ENCODE measurements around the gene NOP9. TPM values are rescaled to one million over a fixed set of nuclear protein-coding genes. Genes with fewer than 3 reads are reported as not detected.

Gene NOP9
- total and polyA plus RNA-seq, 9 of the 15 experiments (the other 6 are each of a cell fraction or from before 2014, with no cell fraction given) = 1.0 to 27.9 (median 15.1) TPM

DNA sequence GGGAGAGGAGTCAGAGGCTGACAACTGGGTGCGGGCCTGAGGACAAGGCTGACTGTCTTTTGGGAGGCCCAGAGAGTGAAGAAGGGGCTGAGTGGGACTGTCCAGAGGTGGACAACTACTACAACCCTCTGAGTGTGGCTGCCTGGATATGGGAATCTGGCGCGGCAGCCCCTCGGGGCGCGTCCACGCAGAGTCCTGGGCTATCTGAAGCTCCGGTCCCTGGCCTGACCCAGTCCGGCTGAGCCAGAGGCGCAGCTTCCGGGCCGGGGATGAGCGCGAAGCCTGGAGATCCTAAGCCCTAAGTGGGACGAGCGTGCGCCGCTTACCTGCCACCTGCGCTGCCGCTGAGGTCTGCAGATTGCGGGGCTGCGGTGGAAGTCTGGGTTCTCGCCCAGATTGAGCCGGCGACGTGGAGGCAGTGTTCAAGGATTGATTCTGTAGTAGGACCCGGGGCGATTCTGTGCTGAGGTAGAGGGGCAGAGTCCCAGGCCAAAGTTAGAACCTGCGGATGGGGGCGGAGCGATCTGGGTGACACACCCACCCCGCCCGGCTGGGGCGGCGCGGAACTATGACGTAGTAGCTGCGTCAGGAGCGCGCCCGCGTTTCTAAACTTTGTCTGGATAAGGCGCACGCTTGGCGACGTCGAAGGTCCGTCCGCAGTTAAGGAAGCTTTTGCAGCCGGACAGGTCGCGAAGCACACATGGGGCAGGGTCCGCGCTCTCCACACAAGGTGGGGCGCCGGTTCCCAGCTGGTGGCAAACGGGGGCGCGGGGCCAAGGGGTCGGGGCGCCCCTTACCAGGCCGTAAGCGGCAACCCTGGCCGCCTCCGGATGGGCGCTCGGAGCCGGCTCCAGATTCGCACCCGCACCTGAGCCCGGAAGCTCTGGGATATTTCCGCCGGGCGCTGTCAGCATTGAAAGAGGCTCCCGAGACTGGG lies at the start of gene NOP9, which contains the start of gene DHRS1 (continued):
- TF ChIP-seq, protein P1, sequence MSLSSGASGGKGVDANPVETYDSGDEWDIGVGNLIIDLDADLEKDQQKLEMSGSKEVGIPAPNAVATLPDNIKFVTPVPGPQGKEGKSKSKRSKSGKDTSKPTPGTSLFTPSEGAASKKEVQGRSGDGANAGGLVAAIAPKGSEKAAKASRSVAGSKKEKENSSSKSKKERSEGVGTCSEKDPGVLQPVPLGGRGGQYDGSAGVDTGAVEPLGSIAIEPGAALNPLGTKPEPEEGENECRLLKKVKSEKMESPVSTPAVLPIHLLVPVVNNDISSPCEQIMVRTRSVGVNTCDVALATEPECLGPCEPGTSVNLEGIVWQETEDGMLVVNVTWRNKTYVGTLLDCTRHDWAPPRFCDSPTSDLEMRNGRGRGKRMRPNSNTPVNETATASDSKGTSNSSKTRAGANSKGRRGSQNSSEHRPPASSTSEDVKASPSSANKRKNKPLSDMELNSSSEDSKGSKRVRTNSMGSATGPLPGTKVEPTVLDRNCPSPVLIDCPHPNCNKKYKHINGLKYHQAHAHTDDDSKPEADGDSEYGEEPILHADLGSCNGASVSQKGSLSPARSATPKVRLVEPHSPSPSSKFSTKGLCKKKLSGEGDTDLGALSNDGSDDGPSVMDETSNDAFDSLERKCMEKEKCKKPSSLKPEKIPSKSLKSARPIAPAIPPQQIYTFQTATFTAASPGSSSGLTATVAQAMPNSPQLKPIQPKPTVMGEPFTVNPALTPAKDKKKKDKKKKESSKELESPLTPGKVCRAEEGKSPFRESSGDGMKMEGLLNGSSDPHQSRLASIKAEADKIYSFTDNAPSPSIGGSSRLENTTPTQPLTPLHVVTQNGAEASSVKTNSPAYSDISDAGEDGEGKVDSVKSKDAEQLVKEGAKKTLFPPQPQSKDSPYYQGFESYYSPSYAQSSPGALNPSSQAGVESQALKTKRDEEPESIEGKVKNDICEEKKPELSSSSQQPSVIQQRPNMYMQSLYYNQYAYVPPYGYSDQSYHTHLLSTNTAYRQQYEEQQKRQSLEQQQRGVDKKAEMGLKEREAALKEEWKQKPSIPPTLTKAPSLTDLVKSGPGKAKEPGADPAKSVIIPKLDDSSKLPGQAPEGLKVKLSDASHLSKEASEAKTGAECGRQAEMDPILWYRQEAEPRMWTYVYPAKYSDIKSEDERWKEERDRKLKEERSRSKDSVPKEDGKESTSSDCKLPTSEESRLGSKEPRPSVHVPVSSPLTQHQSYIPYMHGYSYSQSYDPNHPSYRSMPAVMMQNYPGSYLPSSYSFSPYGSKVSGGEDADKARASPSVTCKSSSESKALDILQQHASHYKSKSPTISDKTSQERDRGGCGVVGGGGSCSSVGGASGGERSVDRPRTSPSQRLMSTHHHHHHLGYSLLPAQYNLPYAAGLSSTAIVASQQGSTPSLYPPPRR (CRISPR knock-in tag; IDR thresholded peaks at IDR 0.05; ENCODE audit: borderline replicate concordance) = no peak
- TF ChIP-seq SIN3A (IDR thresholded peaks at IDR 0.05; ENCODE audit: borderline replicate concordance in 2 of 2, control insufficient read depth in 1 of 2, low read depth in 2 of 2, low read length in 2 of 2) (peak; percentile 96 to 97), NR2C2 (CRISPR knock-in tag; IDR thresholded peaks at IDR 0.05) (no peak), NR2C2 (tag; IDR thresholded peaks at IDR 0.05) (peak; percentile 44; the same call in 1 of the 2 replicates), FOXK2 (conservative IDR thresholded peaks at IDR 0.05 in 1 of 2, IDR thresholded peaks at IDR 0.05 in 1 of 2; ENCODE audit: low read depth in 2 of 2) (peak; percentile 43 to 61; a peak in 1 of 4 replicates), SIX5 (IDR thresholded peaks at IDR 0.05; ENCODE audit: borderline replicate concordance in 1 of 2, insufficient read depth in 1 of 2, low read depth in 1 of 2, low read length in 2 of 2) (peak; percentile 19 to 24; a peak in 1 of 4 replicates), PML (IDR thresholded peaks at IDR 0.05; ENCODE audit: low read length) (0 out of 2 replicates have a peak, but pooled peaks have one; percentile 43), MYNN (IDR thresholded peaks at IDR 0.05) (no peak), MYNN (CRISPR knock-in tag; IDR thresholded peaks at IDR 0.05) (no peak), JUN (IDR thresholded peaks at IDR 0.05; ENCODE audit: borderline replicate concordance, low read depth, low read length) (0 out of 2 replicates have a peak, but pooled peaks have one; percentile 30), JUN (CRISPR knock-in tag; IDR thresholded peaks at IDR 0.05; ENCODE audit: borderline replicate concordance) (no peak), KHSRP (IDR thresholded peaks at IDR 0.05) (peak; percentile 94), MBD2 (IDR thresholded peaks at IDR 0.05; ENCODE audit: borderline replicate concordance, low read depth) (peak; percentile 68)
- TF ChIP-seq, protein P2, sequence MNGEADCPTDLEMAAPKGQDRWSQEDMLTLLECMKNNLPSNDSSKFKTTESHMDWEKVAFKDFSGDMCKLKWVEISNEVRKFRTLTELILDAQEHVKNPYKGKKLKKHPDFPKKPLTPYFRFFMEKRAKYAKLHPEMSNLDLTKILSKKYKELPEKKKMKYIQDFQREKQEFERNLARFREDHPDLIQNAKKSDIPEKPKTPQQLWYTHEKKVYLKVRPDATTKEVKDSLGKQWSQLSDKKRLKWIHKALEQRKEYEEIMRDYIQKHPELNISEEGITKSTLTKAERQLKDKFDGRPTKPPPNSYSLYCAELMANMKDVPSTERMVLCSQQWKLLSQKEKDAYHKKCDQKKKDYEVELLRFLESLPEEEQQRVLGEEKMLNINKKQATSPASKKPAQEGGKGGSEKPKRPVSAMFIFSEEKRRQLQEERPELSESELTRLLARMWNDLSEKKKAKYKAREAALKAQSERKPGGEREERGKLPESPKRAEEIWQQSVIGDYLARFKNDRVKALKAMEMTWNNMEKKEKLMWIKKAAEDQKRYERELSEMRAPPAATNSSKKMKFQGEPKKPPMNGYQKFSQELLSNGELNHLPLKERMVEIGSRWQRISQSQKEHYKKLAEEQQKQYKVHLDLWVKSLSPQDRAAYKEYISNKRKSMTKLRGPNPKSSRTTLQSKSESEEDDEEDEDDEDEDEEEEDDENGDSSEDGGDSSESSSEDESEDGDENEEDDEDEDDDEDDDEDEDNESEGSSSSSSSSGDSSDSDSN (IDR thresholded peaks at IDR 0.05; ENCODE audit: borderline replicate concordance in 1 of 2, low read depth in 2 of 2, low read length in 2 of 2) = no peak
